Breast epithelium (tissue), 3 donors: Measurements from ENCODE around the gene FAM81A.

ENCODE experiments used
- POLR2A ChIP-seq: fragments of 450-650 bp; IDR thresholded peaks from one replicate; pipeline ENCODE4 v1.6.1; 2016; ENCODE audit warnings: antibody characterized with exemption, mild to moderate bottlenecking, moderate library complexity
- POLR2AphosphoS5 ChIP-seq, 3 donors: sonication (generic); formaldehyde crosslinking; IDR thresholded peaks; one replicate each; pipeline ENCODE4 v1.6.1; 2017; ENCODE audit warnings: antibody characterized with exemption in 3 of 3

- no peak for TF ChIP-seq POLR2A
- TF ChIP-seq POLR2AphosphoS5 (IDR thresholded peaks at IDR 0.05), result no peak
Observed at GRCh38 chr15:59457103-59457502, 19.1 kb downstream of the FAM81A start.
